Endothelial cell (in vitro differentiated cells): ENCODE data around the gene KAZN. TPM values are rescaled to one million over a fixed set of nuclear protein-coding genes. Genes with fewer than 3 reads are reported as not detected.
A peak's percentile ranks its signal among the peaks of the same experiment; 100 is the strongest.

Experiments used
- DNase-seq: peaks from one replicate; pipeline ENCODE4 v3.0.0; 2021; ENCODE audit warnings: low spot score
- H3K27ac Mint-ChIP-seq: one replicate; pipeline ENCODE4 v1.8.0; 2021; ENCODE audit warnings: mixed read lengths, inconsistent platforms; ENCODE audit not compliant: unreplicated experiment
- H3K27me3 Mint-ChIP-seq: one replicate; pipeline ENCODE4 v1.8.0; 2021; ENCODE audit warnings: mild to moderate bottlenecking, moderate library complexity, mixed read lengths, inconsistent platforms; ENCODE audit not compliant: unreplicated experiment
- H3K36me3 Mint-ChIP-seq: one replicate; pipeline ENCODE4 v1.8.0; 2021; ENCODE audit warnings: mild to moderate bottlenecking, low read depth, mixed read lengths, inconsistent platforms; ENCODE audit not compliant: unreplicated experiment
- H3K4me1 Mint-ChIP-seq: one replicate; pipeline ENCODE4 v1.8.0; 2021; ENCODE audit warnings: mild to moderate bottlenecking, mixed read lengths, inconsistent platforms; ENCODE audit not compliant: unreplicated experiment
- H3K4me3 Mint-ChIP-seq: one replicate; pipeline ENCODE4 v1.8.0; 2021; ENCODE audit warnings: mild to moderate bottlenecking, mixed read lengths, inconsistent platforms; ENCODE audit not compliant: unreplicated experiment
- H3K9me3 Mint-ChIP-seq: one replicate; pipeline ENCODE4 v1.8.0; 2021; ENCODE audit warnings: mixed read lengths, inconsistent platforms; ENCODE audit not compliant: unreplicated experiment
- CTCF ChIP-seq: fragments of 200-600 bp; sonication (generic); IDR thresholded peaks from one replicate; pipeline ENCODE4 v1.5.0; 2021; ENCODE audit warnings: antibody characterized with exemption; ENCODE audit not compliant: unreplicated experiment
- total RNA-seq: library from RNA; stranded (reverse); fragmentation: NEBNext Ultra II Directional; extraction: Animal tissue kit (Norgen Biotek cat#: 25700); gene quantifications from one replicate; pipeline ENCODE4 v1.2.1, GENCODE V29; 2021; ENCODE audit not compliant: unreplicated experiment

KAZN gene
- total RNA-seq, 1 donor from 2014 or later = 10.1 TPM

DNA sequence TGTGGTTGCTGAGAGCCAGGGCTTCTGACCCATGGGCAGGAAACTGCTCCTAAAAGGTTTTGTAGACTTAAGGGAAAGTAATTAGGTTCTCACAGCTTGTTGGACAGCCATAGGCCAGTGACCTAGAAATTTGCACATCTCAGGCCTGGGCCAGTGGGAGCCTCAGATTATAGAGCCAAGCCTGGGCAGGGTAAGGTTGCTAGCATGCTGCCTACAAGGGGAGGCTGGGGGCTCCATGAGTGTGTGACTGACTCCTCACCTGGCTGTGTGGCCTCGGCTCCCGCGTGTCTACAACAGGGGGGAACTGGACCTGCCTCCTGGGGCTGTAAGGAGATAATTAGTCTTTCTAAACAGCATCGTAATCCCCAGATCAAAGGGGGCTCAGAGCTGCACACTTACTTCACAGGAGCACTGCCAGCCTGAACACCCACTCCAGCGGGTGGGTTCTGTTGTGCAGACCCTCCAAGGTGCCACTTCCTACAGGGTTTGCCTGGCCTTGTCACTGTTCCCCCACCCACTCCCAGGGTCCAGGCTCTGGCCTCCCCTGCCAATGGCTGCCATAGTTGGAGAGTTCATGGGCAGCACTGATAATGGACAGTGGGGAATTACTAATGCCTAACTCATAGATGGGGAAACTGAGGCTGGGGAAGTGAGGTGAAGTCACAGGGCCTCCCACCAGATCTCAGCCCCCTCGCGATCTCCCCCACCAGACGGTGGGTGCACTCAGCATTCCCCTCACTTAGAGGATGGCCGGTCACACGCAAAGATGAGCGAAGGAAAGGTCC lies 324.6 kb downstream of the KAZN start:
- Mint-ChIP-seq H3K9me3 (no peaks in the 10 kb centered on the region), H3K27ac (no peak overlapping the region), H3K4me3 (peak overlapping the region; percentile 81), H3K36me3 (no peaks in the 10 kb centered on the region), H3K27me3 (peaks cover 12% of the 10 kb centered on the region), H3K4me1 (peaks cover 12% of the 10 kb centered on the region)
- no peak for TF ChIP-seq CTCF
- no peak for DNase-seq

DNA sequence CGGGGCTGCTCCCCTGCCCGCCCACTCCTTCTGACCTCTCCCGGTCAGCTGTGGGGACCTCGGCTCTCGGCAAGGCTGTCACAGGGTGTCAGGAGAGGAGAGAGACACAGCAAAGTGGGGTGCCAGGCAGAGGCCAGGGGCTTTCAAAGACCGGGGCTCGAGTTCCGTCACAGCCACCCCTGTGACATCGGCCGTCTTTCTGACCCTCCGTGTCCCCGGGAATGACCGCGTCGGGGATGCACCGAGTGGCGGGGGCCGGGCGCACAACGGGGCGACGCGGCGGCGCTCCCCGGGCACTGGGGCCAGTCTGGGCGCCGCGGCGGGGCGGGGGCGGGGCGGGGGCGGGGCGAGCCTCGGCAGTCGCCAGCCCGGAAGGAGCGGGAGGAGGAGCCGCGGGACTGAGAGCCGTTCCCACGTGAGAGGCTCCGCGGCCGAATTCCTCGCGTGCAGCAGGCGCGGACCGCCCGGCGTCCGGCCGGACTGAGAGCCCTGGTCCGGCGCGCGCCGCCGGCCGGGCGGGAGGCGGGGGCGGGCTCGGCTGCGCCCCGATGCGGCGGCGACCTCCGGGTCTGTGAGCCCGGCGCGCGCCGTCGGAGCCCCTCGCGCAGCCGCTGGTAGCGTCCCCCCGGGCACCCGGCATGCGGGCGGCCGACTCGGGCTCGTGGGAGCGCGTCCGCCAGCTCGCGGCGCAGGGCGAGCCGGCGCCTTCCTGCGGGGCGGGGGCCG lies 325.4 kb downstream of the KAZN start:
- peaks cover 12% of the 10 kb centered on the region for H3K4me1 Mint-ChIP-seq
- H3K4me3 Mint-ChIP-seq = peak overlapping the region; percentile 81
- H3K27me3 Mint-ChIP-seq = peaks cover 12% of the 10 kb centered on the region
- H3K36me3 Mint-ChIP-seq = no peaks in the 10 kb centered on the region
- no peaks in the 10 kb centered on the region for H3K9me3 Mint-ChIP-seq
- peak; percentile 59 for DNase-seq
- TF ChIP-seq CTCF = no peak
- no peak overlapping the region for H3K27ac Mint-ChIP-seq

DNA sequence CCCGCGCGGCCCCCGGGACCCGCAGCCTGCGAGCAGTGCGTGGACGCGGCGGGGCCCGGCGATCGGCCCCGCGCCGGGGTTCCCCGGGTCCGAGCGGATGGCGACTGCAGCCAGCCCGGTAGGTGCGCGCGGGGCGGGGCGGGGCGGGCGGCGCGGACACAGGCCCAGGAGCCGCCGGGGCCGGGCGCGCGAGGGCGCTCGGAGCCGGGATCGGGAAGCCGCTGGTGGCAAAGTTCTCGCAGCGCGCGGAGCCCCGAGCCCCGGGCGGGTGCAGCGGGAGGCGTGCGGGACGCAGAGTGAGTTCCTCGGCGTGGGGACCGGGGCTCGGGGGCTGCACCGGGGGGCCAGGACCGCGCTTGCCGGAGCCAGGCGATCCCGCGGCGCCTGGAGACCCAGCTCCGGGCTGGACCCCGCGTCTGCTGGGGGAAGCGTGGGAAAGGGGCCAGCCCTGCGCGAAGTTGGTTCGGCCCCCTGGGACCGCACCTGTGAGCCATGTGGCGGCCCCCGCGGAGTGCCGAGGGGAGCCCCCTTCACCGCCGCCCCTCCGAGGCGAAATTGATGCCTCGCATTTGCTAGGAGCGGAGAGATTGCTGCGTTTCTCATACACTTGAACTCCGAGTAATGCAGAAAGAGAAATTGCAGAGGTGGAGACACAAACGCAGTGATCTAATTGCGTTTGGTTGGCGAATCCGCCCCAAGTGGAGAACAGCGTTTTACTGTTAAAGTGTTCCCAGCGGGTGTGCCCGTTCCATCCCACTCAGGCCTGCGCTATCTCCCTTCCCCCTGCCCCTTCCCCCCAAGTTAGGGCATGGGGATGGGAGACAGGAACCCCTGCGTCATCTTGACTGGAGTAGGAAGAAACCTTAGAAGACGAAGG lies 326.2 kb downstream of the KAZN start:
- peak; percentile 53 for DNase-seq

DNA sequence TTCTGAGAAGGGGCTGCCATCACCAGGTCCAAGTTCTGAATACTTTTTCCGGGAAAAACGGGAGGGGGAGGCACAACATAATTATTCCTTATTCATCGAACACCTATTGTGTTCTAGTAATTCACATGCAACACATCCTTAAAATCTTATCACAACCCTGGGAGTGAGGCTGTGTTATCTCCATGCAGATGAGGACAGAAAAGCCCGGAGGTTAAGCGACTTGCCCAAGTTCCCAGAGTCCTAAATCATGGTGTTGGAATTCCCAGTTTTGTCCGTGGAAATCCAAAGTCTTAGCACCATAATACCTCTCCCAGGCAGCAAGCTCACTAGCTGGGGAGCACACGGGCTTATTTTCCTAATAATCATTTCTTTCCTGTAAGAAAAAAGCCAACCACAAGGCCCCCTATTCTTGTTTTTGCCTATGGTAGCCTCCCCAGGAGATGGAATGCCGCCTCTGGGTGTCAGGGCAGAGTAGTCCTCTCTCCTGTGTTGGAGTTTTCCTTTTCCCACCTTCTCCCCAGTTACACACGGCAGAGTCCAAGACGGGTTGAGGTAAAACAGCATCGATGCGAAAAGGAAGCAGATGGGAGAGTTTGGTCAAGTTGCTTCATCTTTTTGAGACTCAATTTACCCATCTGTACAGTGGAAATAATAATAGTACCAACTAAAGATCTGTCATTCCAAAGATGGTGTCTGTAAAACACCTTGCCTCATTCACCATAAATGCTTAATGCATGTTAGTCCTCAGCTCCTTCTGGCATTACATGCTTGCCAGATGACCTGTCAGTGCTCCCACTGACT lies 327.1 kb downstream of the KAZN start:
- no peaks in the 10 kb centered on the region for H3K36me3 Mint-ChIP-seq
- no peak for TF ChIP-seq CTCF
- H3K27ac Mint-ChIP-seq = no peak overlapping the region
- H3K9me3 Mint-ChIP-seq = no peaks in the 10 kb centered on the region
- H3K27me3 Mint-ChIP-seq = peaks cover 10% of the 10 kb centered on the region
- no peak for DNase-seq
- H3K4me1 Mint-ChIP-seq = peaks cover 12% of the 10 kb centered on the region
- H3K4me3 Mint-ChIP-seq = peak overlapping the region; percentile 87

More for the DNA sequence above, 326.2 kb downstream of the KAZN start:
- Mint-ChIP-seq H3K9me3 (no peaks in the 10 kb centered on the region), H3K27me3 (peaks cover 12% of the 10 kb centered on the region), H3K4me3 (peak overlapping the region; percentile 87), H3K4me1 (peaks cover 12% of the 10 kb centered on the region), H3K36me3 (no peaks in the 10 kb centered on the region), H3K27ac (no peak overlapping the region)
- no peak for TF ChIP-seq CTCF
